Amniotic stem cell (primary cell): Measurements from ENCODE around the gene CX3CL1.

Experiments used
- DNase-seq: peaks from one replicate; lab custom pipeline; 2025; lab: John Stamatoyannopoulos, UW

Gene CX3CL1

GRCh38 chr16:57405097-57405496 lies 32.8 kb downstream of the CX3CL1 start:
- DNase-seq: no peak

GRCh38 chr16:57406881-57407280 lies 34.6 kb downstream of the CX3CL1 start:
- DNase-seq: no peak

GRCh38 chr16:57407521-57408353 lies 35.4 kb downstream of the CX3CL1 start:
- no peak for DNase-seq

- no peak for DNase-seq
Measured at GRCh38 chr16:57409065-57409464, 36.8 kb downstream of the CX3CL1 start.

- no peak for DNase-seq
Measured at GRCh38 chr16:57409870-57410587, 37.7 kb downstream of the CX3CL1 start.

- DNase-seq: no peak
Measured at GRCh38 chr16:57411362-57411976, 39.2 kb downstream of the CX3CL1 start.

- DNase-seq: no peak
Measured at GRCh38 chr16:57412584-57412983, 40.3 kb downstream of the CX3CL1 start.

- DNase-seq: no peak
Measured at GRCh38 chr16:57413301-57413730, 41.0 kb downstream of the CX3CL1 start.

- no peak for DNase-seq
Measured at GRCh38 chr16:57413733-57414132, 41.4 kb downstream of the CX3CL1 start.

- no peak for DNase-seq
Measured at GRCh38 chr16:57416084-57416483, 43.8 kb downstream of the CX3CL1 start.

- DNase-seq: no peak
Measured at GRCh38 chr16:57419506-57419905, 47.2 kb downstream of the CX3CL1 start.

- peak; percentile 22 for DNase-seq
Measured at GRCh38 chr16:57422026-57422944, 50.0 kb downstream of the CX3CL1 start.

- DNase-seq: no peak
Measured at GRCh38 chr16:57423152-57423551, 50.9 kb downstream of the CX3CL1 start.

- DNase-seq: no peak
Measured at GRCh38 chr16:57424583-57424982, 52.3 kb downstream of the CX3CL1 start.

GRCh38 chr16:57426356-57426755 lies 54.1 kb downstream of the CX3CL1 start:
- no peak for DNase-seq

GRCh38 chr16:57427307-57427706 lies 55.0 kb downstream of the CX3CL1 start:
- no peak for DNase-seq

- no peak for DNase-seq
Measured at GRCh38 chr16:57427824-57428223, 55.5 kb downstream of the CX3CL1 start.

GRCh38 chr16:57430955-57431354 lies 58.7 kb downstream of the CX3CL1 start:
- DNase-seq: no peak

- no peak for DNase-seq
Measured at GRCh38 chr16:57432505-57432904, 60.2 kb downstream of the CX3CL1 start.

GRCh38 chr16:57432989-57433388 lies 60.7 kb downstream of the CX3CL1 start:
- DNase-seq: no peak

- no peak for DNase-seq
Measured at GRCh38 chr16:57434003-57434402, 61.7 kb downstream of the CX3CL1 start.
